Measurements from ENCODE around the gene ATF4. TPM values are rescaled to one million over a fixed set of nuclear protein-coding genes. Genes with fewer than 3 reads are reported as not detected.
A peak's percentile ranks its signal among the peaks of the same experiment; 100 is the strongest.

Gene ATF4
- total RNA-seq, 1 donor from 2014 or later: 375 TPM

GRCh38 chr22:39528681-39529486 lies 8.5 kb downstream of the ATF4 start:
- peak; percentile 67 for ATAC-seq

- no peak for ATAC-seq
These were observed 9.1 kb downstream of the ATF4 start for GRCh38 chr22:39529487-39529851.

- ATAC-seq: no peak
These were observed 9.8 kb downstream of the ATF4 start for GRCh38 chr22:39530116-39530515.

GRCh38 chr22:39530692-39531331 lies 10.4 kb downstream of the ATF4 start:
- no peak for ATAC-seq

- ATAC-seq: peak; percentile 82
These were observed 12.1 kb downstream of the ATF4 start, which contains the start of gene RPS19BP1 for GRCh38 chr22:39532215-39533073. TSS of gene RPS19BP1 (minus strand) at chr22:39532748. CDS start at chr22:39532738, 10 bp downstream.

GRCh38 chr22:39534092-39534506 lies 13.7 kb downstream of the ATF4 start:
- no peak for ATAC-seq

- peak; percentile 27 for ATAC-seq
These were observed 14.4 kb downstream of the ATF4 start for GRCh38 chr22:39534591-39535356.

GRCh38 chr22:39535357-39535725 lies 15.0 kb downstream of the ATF4 start:
- ATAC-seq: no peak

- ATAC-seq: no peak
These were observed 15.6 kb downstream of the ATF4 start for GRCh38 chr22:39535831-39536449.

- ATAC-seq: no peak
These were observed 16.3 kb downstream of the ATF4 start for GRCh38 chr22:39536711-39537110.

- no peak for ATAC-seq
These were observed 17.6 kb downstream of the ATF4 start for GRCh38 chr22:39537975-39538374.

GRCh38 chr22:39543095-39543494 lies 22.7 kb downstream of the ATF4 start:
- ATAC-seq: no peak

- ATAC-seq: peak; percentile 39
These were observed 25.3 kb downstream of the ATF4 start for GRCh38 chr22:39545386-39546365.

- ATAC-seq: no peak
These were observed 26.7 kb downstream of the ATF4 start for GRCh38 chr22:39546889-39547586.

- no peak for ATAC-seq
These were observed 27.2 kb downstream of the ATF4 start for GRCh38 chr22:39547587-39547947.

GRCh38 chr22:39553429-39553828 lies 33.1 kb downstream of the ATF4 start:
- no peak for ATAC-seq

GRCh38 chr22:39554151-39554550 lies 33.8 kb downstream of the ATF4 start:
- no peak for ATAC-seq

- no peak for ATAC-seq
These were observed 36.8 kb downstream of the ATF4 start for GRCh38 chr22:39556970-39557841.

- ATAC-seq: no peak
These were observed 37.9 kb downstream of the ATF4 start for GRCh38 chr22:39558254-39558727.

Measured in esophagus mucosa (tissue), 1 donor.